ENCODE results near the gene FOXN3. TPM values are rescaled to one million over a fixed set of nuclear protein-coding genes. Genes with fewer than 3 reads are reported as not detected.

The FOXN3 gene
- total and polyA plus RNA-seq, 10 of the 15 experiments (the other 5 are each of a cell fraction or from before 2014, with no cell fraction given) = 4.5 to 68.9 (median 29.7) TPM

DNA sequence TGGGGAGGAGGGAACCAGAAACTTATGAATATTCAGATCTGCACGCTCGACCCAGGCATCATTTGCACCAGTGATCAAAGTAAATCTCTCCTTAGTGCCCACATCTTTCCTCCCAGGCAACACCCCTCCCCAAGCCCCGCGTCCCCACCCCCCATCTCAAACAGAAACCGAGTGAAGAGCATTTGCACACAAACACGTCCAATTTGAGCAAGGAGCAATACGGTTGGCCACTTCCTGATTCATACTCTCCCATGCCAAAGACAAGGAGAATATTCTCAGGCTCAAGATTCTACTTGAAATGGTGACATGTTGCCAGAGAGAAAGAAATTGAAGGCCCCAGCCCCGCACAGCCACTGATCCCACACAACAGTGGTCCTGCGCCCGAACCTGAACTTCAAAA, 7.1 kb downstream of the FOXN3 start:
- Histone ChIP-seq H3K27me3 (replicated peaks in 1 of 2; ENCODE audit: control insufficient read depth in 2 of 2, insufficient read depth in 2 of 2, low read length in 1 of 2) (no peaks in the 10 kb centered on the region), H3K9ac (ENCODE audit: control insufficient read depth, insufficient read depth, low read length) (peak overlapping the region; percentile 54), H3K79me2 (ENCODE audit: control insufficient read depth, insufficient read depth, low read length) (peaks cover 91% of the 10 kb centered on the region), H3K9me3 (replicated peaks; ENCODE audit: control insufficient read depth, insufficient read depth, low read length) (peaks cover 2% of the 10 kb centered on the region; the same call in 2 of the 3 replicates), H2AFZ (ENCODE audit: control insufficient read depth, low read depth, low read length) (peak overlapping the region; percentile 46), H3K27ac (ENCODE audit: control insufficient read depth, insufficient read depth) (peak overlapping the region; percentile 56), H3K4me3 (peak overlapping the region; percentile 57; the same call in 1 of the 2 replicates), H3K4me1 (ENCODE audit: control insufficient read depth, insufficient read depth, low read length) (peaks cover 28% of the 10 kb centered on the region), H4K20me1 (ENCODE audit: control insufficient read depth, insufficient read depth) (no peaks in the 10 kb centered on the region), H3K4me2 (ENCODE audit: control insufficient read depth, insufficient read depth) (peak overlapping the region; percentile 90), H3K36me3 (ENCODE audit: control insufficient read depth in 2 of 2, insufficient read depth in 2 of 2, low read length in 1 of 2) (peaks cover 3 to 6% of the 10 kb centered on the region in 2 experiments)
- TF ChIP-seq MAX (IDR thresholded peaks at IDR 0.05; ENCODE audit: low read depth, low read length) = no peak
- peak; percentile 36; the same call in 1 of the 2 replicates for TF ChIP-seq SPI1 (IDR thresholded peaks at IDR 0.05; ENCODE audit: borderline replicate concordance, insufficient read depth, low read depth, low read length)
- ChIA-PET RAD21 (ENCODE audit: unreplicated experiment) (interaction anchor here (0.9 to 2.5 kb wide), 4 partner anchors 20 to 293 kb away, joined by 3 to 8 read pairs (median 4); no protein-coding TSS in a partner anchor), SMC1A (ENCODE audit: uncharacterized antibody, unreplicated experiment) (interaction anchor here (0.5 to 2.9 kb wide), 8 partner anchors 10 to 533 kb away, joined by 3 to 19 read pairs (median 4); no protein-coding TSS in a partner anchor), CTCF (interaction anchor here (1.2 to 2.7 kb wide), 5 partner anchors 24 to 102 kb away, joined by 3 to 8 read pairs (median 4); no protein-coding TSS in a partner anchor), POLR2A (interaction anchor here (0.7 to 1.7 kb wide), 5 partner anchors 26 to 105 kb away, joined by 3 to 11 read pairs (median 4); no protein-coding TSS in a partner anchor)
- DNase-seq (ENCODE audit: low read depth, low spot score) = no peak
- peak; percentile 37 for ATAC-seq
- FAIRE-seq = peak; percentile 78
- BruUV-seq (replicated peaks) = no TSS peak
- in situ Hi-C loops (cut with MboI) (no loop called here), intact Hi-C loops (cut with micrococcal nuclease; ENCODE audit: unreplicated experiment) (no loop called here)
- 41% methylated on average over 8 of the region's 10 CpGs for WGBS (ENCODE audit: insufficient coverage, insufficient replicate concordance, low lambda C conversion rate, missing lambda C conversion rate)

- DNase-seq (ENCODE audit: low read depth, low spot score) (no peak), ATAC-seq (peak; percentile 38; the same call in 2 of the 3 replicates), FAIRE-seq (no peak)
- no peaks in the 10 kb centered on the region for H3K27me3 ChIP-seq (replicated peaks in 1 of 2; ENCODE audit: control insufficient read depth in 2 of 2, insufficient read depth in 2 of 2, low read length in 1 of 2)
- intact Hi-C loops (cut with micrococcal nuclease; ENCODE audit: unreplicated experiment) = no loop called here
- ChIA-PET CTCF (interaction anchor here (1.0 to 2.7 kb wide), 7 partner anchors 23 to 102 kb away, joined by 3 to 8 read pairs (median 4); no protein-coding TSS in a partner anchor), SMC1A (ENCODE audit: uncharacterized antibody, unreplicated experiment) (interaction anchor here (0.6 to 2.9 kb wide), 11 partner anchors 9 to 132 kb away, joined by 3 to 19 read pairs (median 3); no protein-coding TSS in a partner anchor), POLR2A (interaction anchor here (1.0 to 1.7 kb wide), 5 partner anchors 23 to 104 kb away, joined by 3 to 11 read pairs (median 4); no protein-coding TSS in a partner anchor), RAD21 (ENCODE audit: unreplicated experiment) (interaction anchor here (1.1 to 2.5 kb wide), 4 partner anchors 21 to 43 kb away, joined by 3 to 8 read pairs (median 4); no protein-coding TSS in a partner anchor)
- no peaks in the 10 kb centered on the region for H4K20me1 ChIP-seq (ENCODE audit: control insufficient read depth, insufficient read depth)
- H3K9ac ChIP-seq (ENCODE audit: control insufficient read depth, insufficient read depth, low read length) = 0 out of 2 replicates have a peak overlapping the region, but pooled peaks have one; percentile 45
- H3K36me3 ChIP-seq (ENCODE audit: control insufficient read depth in 2 of 2, insufficient read depth in 2 of 2, low read length in 1 of 2) = peaks cover 3 to 6% of the 10 kb centered on the region in 2 experiments
- H3K79me2 ChIP-seq (ENCODE audit: control insufficient read depth, insufficient read depth, low read length) = peaks cover 85% of the 10 kb centered on the region
- WGBS (ENCODE audit: insufficient coverage, insufficient replicate concordance, low lambda C conversion rate, missing lambda C conversion rate) = 82% methylated on average over 14 of the region's 14 CpGs
- in situ Hi-C loops (cut with MboI) = no loop called here
- peak overlapping the region; percentile 57 for H3K4me3 ChIP-seq
- peak overlapping the region; percentile 90 for H3K4me2 ChIP-seq (ENCODE audit: control insufficient read depth, insufficient read depth)
- H3K9me3 ChIP-seq (replicated peaks; ENCODE audit: control insufficient read depth, insufficient read depth, low read length) = peaks cover 2% of the 10 kb centered on the region; the same call in 2 of the 3 replicates
- H2AFZ ChIP-seq (ENCODE audit: control insufficient read depth, low read depth, low read length) = no peak overlapping the region
- BruUV-seq (replicated peaks) = TSS peak; percentile 38
- H3K4me1 ChIP-seq (ENCODE audit: control insufficient read depth, insufficient read depth, low read length) = peaks cover 28% of the 10 kb centered on the region
- H3K27ac ChIP-seq (ENCODE audit: control insufficient read depth, insufficient read depth) = peak overlapping the region; percentile 49
- TF ChIP-seq TBL1XR1 (IDR thresholded peaks at IDR 0.05; ENCODE audit: low read depth, low read length) (no peak), NFYA (IDR thresholded peaks at IDR 0.05; ENCODE audit: borderline replicate concordance, low read depth, low read length) (no peak), TARDBP (IDR thresholded peaks at IDR 0.05; ENCODE audit: borderline replicate concordance) (no peak), EED (IDR thresholded peaks at IDR 0.05; ENCODE audit: low read depth) (no peak), ZBTB11 (CRISPR knock-in tag; IDR thresholded peaks at IDR 0.05) (no peak), DPF2 (IDR thresholded peaks at IDR 0.05) (no peak)
- TF ChIP-seq, protein P1, sequence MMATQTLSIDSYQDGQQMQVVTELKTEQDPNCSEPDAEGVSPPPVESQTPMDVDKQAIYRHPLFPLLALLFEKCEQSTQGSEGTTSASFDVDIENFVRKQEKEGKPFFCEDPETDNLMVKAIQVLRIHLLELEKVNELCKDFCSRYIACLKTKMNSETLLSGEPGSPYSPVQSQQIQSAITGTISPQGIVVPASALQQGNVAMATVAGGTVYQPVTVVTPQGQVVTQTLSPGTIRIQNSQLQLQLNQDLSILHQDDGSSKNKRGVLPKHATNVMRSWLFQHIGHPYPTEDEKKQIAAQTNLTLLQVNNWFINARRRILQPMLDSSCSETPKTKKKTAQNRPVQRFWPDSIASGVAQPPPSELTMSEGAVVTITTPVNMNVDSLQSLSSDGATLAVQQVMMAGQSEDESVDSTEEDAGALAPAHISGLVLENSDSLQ (IDR thresholded peaks at IDR 0.05) = no peak
These were observed 7.9 kb downstream of the FOXN3 start for GRCh38 chr14:89408907-89409700.
